Motor neuron (in vitro differentiated cells): Measurements from ENCODE around the gene RIT1. TPM values are rescaled to one million over a fixed set of nuclear protein-coding genes. Genes with fewer than 3 reads are reported as not detected.

ENCODE experiments used
- ATAC-seq, 8 experiments: fragments of 200-7000 bp; cut with Tn5 transposase; replicated peaks in 6 of 8; 2 replicates each; pipeline ENCODE4 v1.8.0; 2021; ENCODE audit warnings: mild to moderate bottlenecking in 8 of 8, moderate library complexity in 8 of 8
- H3K27ac ChIP-seq, 2 donors: fragments of 250-450 bp; sonication (Bioruptor Pico); 2 replicates each; pipeline ENCODE4 v1.9.0; 2021; ENCODE audit warnings: antibody characterized with exemption in 2 of 2, mild to moderate bottlenecking in 2 of 2, moderate library complexity in 1 of 2
- H3K4me1 ChIP-seq, 2 donors: fragments of 250-450 bp; sonication (Bioruptor Pico); replicated peaks in 1 of 2; 2 replicates each; pipeline ENCODE4 v1.6.1; 2021; ENCODE audit warnings: antibody characterized with exemption in 2 of 2, mild to moderate bottlenecking in 2 of 2, moderate library complexity in 1 of 2
- H3K4me3 ChIP-seq, 5 donors: fragments of 250-450 bp; sonication (Bioruptor Pico); 2 replicates each; pipeline ENCODE4 v1.9.0; 2021; ENCODE audit warnings: antibody characterized with exemption in 5 of 5, mild to moderate bottlenecking in 5 of 5, moderate library complexity in 4 of 5
- WGBS, 10 experiments: fragments of 450-650 bp; shearing (Covaris generic); methylation state at CpG; one replicate each; pipeline ENCODE4 v1.0.0; 2022; 5-methylcytosine and 5-hydroxymethylcytosine counted together
- in situ Hi-C, 9 experiments: fragments of 400-800 bp; cut with MboI; loops; one replicate each; pipeline ENCODE4 v1.15.0; 2021; ENCODE audit warnings: low sequenced_read_pairs in 9 of 9, low pct_unique_long_range_greater_than_20kb in 2 of 9; ENCODE audit not compliant: unreplicated experiment in 9 of 9
- total RNA-seq, 8 experiments: library from RNA; unstranded; fragments of 300-600 nt; gene quantifications; 2 replicates each; pipeline versions ENCODE4 v1.2.3 to v1.2.4, GENCODE V29; 2022

Gene RIT1
- total RNA-seq, 8 experiments from 2014 or later = 15.4 to 41.8 (median 28.1) TPM

DNA sequence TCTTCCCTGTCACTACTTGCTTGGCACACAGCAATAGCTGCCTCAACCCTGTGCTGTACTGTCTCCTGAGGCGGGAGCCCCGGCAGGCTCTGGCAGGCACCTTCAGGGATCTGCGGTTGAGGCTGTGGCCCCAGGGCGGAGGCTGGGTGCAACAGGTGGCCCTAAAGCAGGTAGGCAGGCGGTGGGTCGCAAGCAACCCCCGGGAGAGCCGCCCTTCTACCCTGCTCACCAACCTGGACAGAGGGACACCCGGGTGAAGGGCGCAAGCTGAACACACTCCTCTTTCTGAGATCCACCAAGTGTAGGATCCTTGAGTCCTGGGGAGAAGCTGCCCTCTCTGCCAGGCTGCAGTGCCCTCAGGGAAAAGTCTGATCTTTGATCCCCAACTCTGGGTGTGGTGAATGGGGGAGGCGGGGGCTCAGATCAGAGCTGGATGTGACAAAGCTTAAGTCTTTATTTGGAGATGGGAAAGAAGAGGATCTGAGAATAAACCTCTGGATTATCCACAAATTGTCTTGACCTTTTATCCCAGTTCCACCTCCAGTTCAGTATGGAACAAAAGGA, 31.5 kb upstream of the RIT1 start:
- Histone ChIP-seq H3K4me3 (no peak overlapping the region), H3K27ac (no peak overlapping the region), H3K4me1 (peaks cover 14 to 22% of the 10 kb centered on the region in 2 donors)
- in situ Hi-C loops = no loop called here
- 40 to 100% (median 76%) methylated on average over 1 to 7 of the region's 11 CpGs; no CpG with 5 or more reads in 4 of the 10 experiments for WGBS, 10 experiments
- peak in 2 of 8 experiments; percentile 4 for ATAC-seq

GRCh38 chr1:155941845-155942531, 30.8 kb upstream of the RIT1 start:
- in situ Hi-C loops = no loop called here
- Histone ChIP-seq H3K27ac (no peak overlapping the region), H3K4me1 (peaks cover 14 to 22% of the 10 kb centered on the region in 2 donors), H3K4me3 (no peak overlapping the region)
- peak in 1 of 8 experiments; percentile 2 for ATAC-seq
- WGBS, 10 experiments = 80 to 100% (median 98%) methylated on average over 1 to 8 of the region's 29 CpGs; no CpG with 5 or more reads in 4 of the 10 experiments

GRCh38 chr1:155940993-155941844, 30.1 kb upstream of the RIT1 start, which contains the start of gene RXFP4:
Gene RXFP4 (plus strand): TSS chr1:155941638. CDS start chr1:155941710, 72 bp downstream.
- no peak within 1 kb of the TSS for H3K4me3 ChIP-seq
- no peak within 1 kb of the TSS for H3K27ac ChIP-seq
- peak in 6 of 8 experiments; percentile 9 to 60 (median 30) for ATAC-seq
- 20 to 100% (median 79%) methylated on average over 1 to 10 of the region's 11 CpGs; no CpG with 5 or more reads in 2 of the 10 experiments for WGBS, 10 experiments
- in situ Hi-C loops = no loop called here
- H3K4me1 ChIP-seq = peaks cover 14 to 22% of the 10 kb centered on the region in 2 donors

- H3K27ac ChIP-seq = no peak overlapping the region
- ATAC-seq = peak in 6 of 8 experiments; percentile 9 to 41 (median 18)
- H3K4me3 ChIP-seq = no peak overlapping the region
- peaks cover 14 to 22% of the 10 kb centered on the region in 2 donors for H3K4me1 ChIP-seq
- in situ Hi-C loops = no loop called here
- 50 to 100% (median 79%) methylated on average over 2 to 4 of the region's 4 CpGs; no CpG with 5 or more reads in 3 of the 10 experiments for WGBS, 10 experiments
Observed at GRCh38 chr1:155940482-155940992, 29.4 kb upstream of the RIT1 start.

GRCh38 chr1:155938220-155938627, 27.1 kb upstream of the RIT1 start:
- WGBS, 10 experiments = 0% methylated on average over 1 of the region's 1 CpG; no CpG with 5 or more reads in 1 of the 10 experiments
- Histone ChIP-seq H3K27ac (no peak overlapping the region), H3K4me3 (no peak overlapping the region), H3K4me1 (peaks cover 18 to 24% of the 10 kb centered on the region in 2 donors)
- in situ Hi-C loops = no loop called here
- peak in 7 of 8 experiments; percentile 3 to 23 (median 19) for ATAC-seq

GRCh38 chr1:155934936-155935590, 23.9 kb upstream of the RIT1 start:
- in situ Hi-C loops = no loop called here
- no peak for ATAC-seq
- H3K27ac ChIP-seq = peak overlapping the region; percentile 91 to 94
- peaks cover 34 to 36% of the 10 kb centered on the region in 2 donors for H3K4me1 ChIP-seq
- 55 to 97% (median 73%) methylated on average over 3 to 24 of the region's 24 CpGs for WGBS, 10 experiments
- peak overlapping the region; percentile 80 to 92 (median 89) for H3K4me3 ChIP-seq

DNA sequence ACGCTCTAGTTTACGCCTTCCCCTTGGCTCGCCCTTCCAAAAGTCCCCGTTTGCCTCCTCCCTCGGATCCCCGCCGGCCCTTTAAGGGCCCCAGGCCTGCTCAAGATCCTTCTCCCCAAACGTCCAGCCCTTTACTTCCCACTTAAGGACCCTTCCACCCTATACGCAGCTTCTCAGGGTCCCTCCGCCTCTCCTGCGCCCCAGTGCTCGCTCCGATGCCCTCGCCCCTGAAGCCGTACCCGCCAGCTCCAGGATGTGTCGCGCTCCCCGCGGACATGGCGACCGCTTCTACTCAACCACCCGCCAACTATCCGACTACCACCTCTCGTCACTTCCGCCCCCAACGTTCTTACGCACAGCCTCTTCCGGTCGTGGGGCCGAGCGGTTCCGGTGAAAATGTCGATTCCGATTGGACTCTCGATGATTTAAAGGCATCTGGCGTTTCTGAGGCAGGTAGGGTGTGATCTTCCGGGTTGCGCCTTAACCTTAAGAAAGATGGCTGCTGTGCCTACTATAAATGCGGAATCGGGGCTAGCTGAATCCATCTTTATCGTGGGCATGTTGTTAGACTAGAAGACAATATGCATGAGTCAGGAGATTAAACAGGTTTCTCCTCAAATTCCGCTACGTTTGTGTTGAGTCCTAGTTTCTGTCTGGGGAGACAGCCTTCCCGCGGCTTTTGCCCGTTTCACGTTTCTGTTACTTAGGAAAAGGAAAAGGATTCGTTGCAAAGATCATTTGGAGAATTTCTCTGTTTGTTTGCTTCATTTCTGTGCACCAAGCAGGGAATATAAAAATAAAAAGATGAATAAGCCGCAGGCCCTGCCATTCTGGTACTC, 23.2 kb upstream of the RIT1 start, which contains the start of gene KHDC4:
KHDC4 (minus strand) TSS at position 317 of the 839 bp plus-strand sequence; CDS start at position 277, 40 bp downstream.
- in situ Hi-C loops = no loop called here
- 0 to 11% (median 2%) methylated on average over 6 to 50 of the region's 50 CpGs for WGBS, 10 experiments
- ATAC-seq = peak; percentile 94 to 98 (median 96)
- peaks cover 33 to 35% of the 10 kb centered on the region in 2 donors for H3K4me1 ChIP-seq
- H3K4me3 ChIP-seq = peak within 1 kb of the TSS; percentile 80 to 92 (median 89)
- peak within 1 kb of the TSS; percentile 91 to 95 for H3K27ac ChIP-seq

- 0 to 40% (median 4%) methylated on average over 1 to 9 of the region's 10 CpGs; no CpG with 5 or more reads in 1 of the 10 experiments for WGBS, 10 experiments
- in situ Hi-C loops = no loop called here
Observed at GRCh38 chr1:155933591-155934096, 22.5 kb upstream of the RIT1 start.

DNA sequence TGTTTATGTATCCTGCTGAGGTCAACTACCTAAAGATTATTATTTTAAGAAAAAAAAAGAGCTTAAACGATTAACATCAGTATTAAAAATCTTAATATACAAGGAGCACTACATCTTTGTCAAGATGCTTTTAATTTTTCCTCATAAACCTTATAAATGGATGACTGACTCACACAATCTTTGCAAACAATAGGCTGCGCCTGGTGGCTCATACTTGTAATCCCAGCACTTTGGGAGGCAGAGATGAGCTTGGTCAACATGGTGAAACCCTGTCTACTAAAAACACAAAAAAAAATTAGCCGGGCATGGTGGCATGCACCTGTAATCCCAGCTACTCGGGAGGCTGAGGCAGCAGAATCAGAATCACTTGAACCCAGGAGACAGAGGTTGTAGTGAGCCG, 21.3 kb upstream of the RIT1 start:
- in situ Hi-C loops = no loop called here
- H3K4me3 ChIP-seq = peak overlapping the region in 3 of 5 donors; percentile 86 to 92 (median 89)
- WGBS, 10 experiments = 32 to 97% (median 88%) methylated on average over 1 to 5 of the region's 5 CpGs
- H3K4me1 ChIP-seq = peaks cover 33% of the 10 kb centered on the region in 2 donors
- H3K27ac ChIP-seq = no peak overlapping the region
- ATAC-seq = no peak

More at GRCh38 chr1:155933591-155934096, 22.5 kb upstream of the RIT1 start:
- Histone ChIP-seq H3K27ac (peak overlapping the region; percentile 86 to 95), H3K4me3 (peak overlapping the region; percentile 80 to 92 (median 89)), H3K4me1 (peaks cover 33 to 35% of the 10 kb centered on the region in 2 donors)
- ATAC-seq = no peak

DNA sequence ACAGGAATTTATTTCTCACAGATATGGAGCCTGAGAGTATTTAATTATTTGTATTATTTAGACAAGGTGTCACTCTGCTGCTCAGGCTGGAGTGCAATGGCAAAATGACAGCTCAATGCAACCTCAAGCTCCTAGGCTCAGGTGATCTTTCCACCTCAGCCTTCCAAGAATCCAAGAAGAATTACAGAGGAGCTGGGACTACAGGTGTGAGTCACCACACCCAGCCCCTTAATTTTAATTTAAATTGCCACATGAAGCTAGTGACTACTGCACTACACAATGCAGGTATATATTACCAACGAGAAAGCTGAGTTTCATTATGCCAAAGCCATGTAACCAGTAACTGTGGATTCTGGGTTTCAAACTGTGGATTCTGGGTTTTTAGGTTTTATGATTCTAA, 20.9 kb upstream of the RIT1 start:
- Histone ChIP-seq H3K4me1 (peaks cover 33% of the 10 kb centered on the region in 2 donors), H3K27ac (no peak overlapping the region), H3K4me3 (no peak overlapping the region)
- no peak for ATAC-seq
- in situ Hi-C loops = no loop called here
- 71 to 100% (median 82%) methylated on average over 1 of the region's 1 CpG; no CpG with 5 or more reads in 4 of the 10 experiments for WGBS, 10 experiments

DNA sequence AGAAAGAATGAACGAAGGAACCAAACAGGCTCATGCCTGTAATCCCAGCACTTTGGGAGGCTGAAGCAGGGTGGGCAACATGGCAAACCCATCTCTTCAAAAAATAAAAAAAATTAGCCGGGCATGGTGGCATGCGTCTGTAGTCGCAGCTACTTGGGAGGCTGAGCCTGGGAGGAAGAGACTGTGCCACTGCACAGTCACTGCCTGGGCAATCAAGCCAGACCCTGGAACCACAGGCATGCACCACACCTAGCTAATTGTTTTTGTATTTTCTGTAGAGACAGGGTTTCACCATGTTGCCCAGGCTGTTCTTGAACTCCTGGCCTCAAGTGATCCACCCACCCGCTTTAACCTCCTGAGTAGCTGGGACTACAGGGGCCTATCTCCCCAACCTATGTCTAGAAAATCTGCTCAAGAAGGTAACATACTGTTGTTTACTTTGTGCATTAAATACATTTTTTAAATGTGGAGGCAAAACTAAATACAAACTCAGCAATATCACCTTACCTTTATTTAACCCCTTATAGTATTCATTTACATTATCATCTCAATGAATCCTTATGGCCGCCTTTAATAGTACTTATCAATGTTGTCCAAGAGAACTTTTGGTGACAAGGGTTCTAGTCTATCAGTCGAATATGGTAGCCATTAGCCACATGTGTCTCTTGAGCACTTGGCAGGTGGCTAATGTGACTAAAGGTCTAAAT, 20.3 kb upstream of the RIT1 start:
- peak in 1 of 8 experiments; percentile 4 for ATAC-seq
- Histone ChIP-seq H3K4me3 (no peak overlapping the region), H3K4me1 (peaks cover 33% of the 10 kb centered on the region in 2 donors), H3K27ac (no peak overlapping the region)
- WGBS, 10 experiments = 33 to 100% (median 77%) methylated on average over 1 to 7 of the region's 7 CpGs
- in situ Hi-C loops = no loop called here
